ENCODE results near the gene MEI1. TPM values are rescaled to one million over a fixed set of nuclear protein-coding genes. Genes with fewer than 3 reads are reported as not detected.

The MEI1 gene
- total and polyA plus RNA-seq, 4 donors: 0.33 to 1.3 (median 0.72) TPM

DNA sequence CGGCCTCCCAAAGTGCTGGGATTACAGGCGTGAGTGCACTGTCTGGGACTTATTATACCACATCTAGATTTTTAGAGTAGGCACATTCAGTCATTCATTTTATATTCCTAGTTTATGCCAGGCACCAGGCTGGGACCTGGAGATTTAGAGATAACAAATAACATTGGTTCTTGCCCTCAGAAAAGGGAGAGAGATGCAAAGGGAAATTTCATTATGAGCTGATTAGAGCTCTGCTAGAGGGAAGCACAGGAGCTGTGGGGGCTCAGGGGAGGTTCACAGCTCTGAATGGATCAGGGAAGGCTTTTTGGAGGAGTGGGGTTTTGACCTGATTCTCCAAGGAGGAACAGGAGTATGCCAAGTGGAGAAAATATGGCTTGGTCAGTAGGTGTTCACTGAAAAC is 32.3 kb downstream of the MEI1 start:
- no peaks in the 10 kb centered on the region for H3K4me1 ChIP-seq (ENCODE audit: control insufficient read depth in 4 of 4, insufficient read depth in 4 of 4, low read length in 3 of 4)
- H3K27me3 ChIP-seq (ENCODE audit: control insufficient read depth in 4 of 4, insufficient read depth in 4 of 4, low read length in 3 of 4): no peaks in the 10 kb centered on the region
- H3K36me3 ChIP-seq (ENCODE audit: control insufficient read depth in 4 of 4, insufficient read depth in 3 of 4, low read depth in 1 of 4, low read length in 3 of 4): no peaks in the 10 kb centered on the region
- no peak for DNase-seq (ENCODE audit: low spot score)
- TF ChIP-seq EGR1 (IDR thresholded peaks at IDR 0.05; ENCODE audit: low read depth in 2 of 2) (no peak), JUND (IDR thresholded peaks at IDR 0.05) (no peak), NR2F2 (IDR thresholded peaks at IDR 0.05) (no peak), TAF1 (conservative IDR thresholded peaks at IDR 0.05) (no peak), RXRA (IDR thresholded peaks at IDR 0.05) (no peak), FOXA2 (IDR thresholded peaks at IDR 0.05) (no peak), HNF4A (conservative IDR thresholded peaks at IDR 0.05) (no peak), YY1 (IDR thresholded peaks at IDR 0.05) (no peak), RAD21 (IDR thresholded peaks at IDR 0.05) (no peak), HNF4G (IDR thresholded peaks at IDR 0.05) (no peak), SP1 (IDR thresholded peaks at IDR 0.05) (no peak), FOXA1 (IDR thresholded peaks at IDR 0.05) (no peak), GABPA (IDR thresholded peaks at IDR 0.05 in 1 of 2, conservative IDR thresholded peaks at IDR 0.05 in 1 of 2) (no peak)
- TF ChIP-seq, protein P1, sequence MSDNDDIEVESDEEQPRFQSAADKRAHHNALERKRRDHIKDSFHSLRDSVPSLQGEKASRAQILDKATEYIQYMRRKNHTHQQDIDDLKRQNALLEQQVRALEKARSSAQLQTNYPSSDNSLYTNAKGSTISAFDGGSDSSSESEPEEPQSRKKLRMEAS (IDR thresholded peaks at IDR 0.05): no peak
- TF ChIP-seq, protein P2, sequence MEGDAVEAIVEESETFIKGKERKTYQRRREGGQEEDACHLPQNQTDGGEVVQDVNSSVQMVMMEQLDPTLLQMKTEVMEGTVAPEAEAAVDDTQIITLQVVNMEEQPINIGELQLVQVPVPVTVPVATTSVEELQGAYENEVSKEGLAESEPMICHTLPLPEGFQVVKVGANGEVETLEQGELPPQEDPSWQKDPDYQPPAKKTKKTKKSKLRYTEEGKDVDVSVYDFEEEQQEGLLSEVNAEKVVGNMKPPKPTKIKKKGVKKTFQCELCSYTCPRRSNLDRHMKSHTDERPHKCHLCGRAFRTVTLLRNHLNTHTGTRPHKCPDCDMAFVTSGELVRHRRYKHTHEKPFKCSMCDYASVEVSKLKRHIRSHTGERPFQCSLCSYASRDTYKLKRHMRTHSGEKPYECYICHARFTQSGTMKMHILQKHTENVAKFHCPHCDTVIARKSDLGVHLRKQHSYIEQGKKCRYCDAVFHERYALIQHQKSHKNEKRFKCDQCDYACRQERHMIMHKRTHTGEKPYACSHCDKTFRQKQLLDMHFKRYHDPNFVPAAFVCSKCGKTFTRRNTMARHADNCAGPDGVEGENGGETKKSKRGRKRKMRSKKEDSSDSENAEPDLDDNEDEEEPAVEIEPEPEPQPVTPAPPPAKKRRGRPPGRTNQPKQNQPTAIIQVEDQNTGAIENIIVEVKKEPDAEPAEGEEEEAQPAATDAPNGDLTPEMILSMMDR (IDR thresholded peaks at IDR 0.05; ENCODE audit: low read depth, low read length, missing input control): no peak
- TF ChIP-seq, protein P3, sequence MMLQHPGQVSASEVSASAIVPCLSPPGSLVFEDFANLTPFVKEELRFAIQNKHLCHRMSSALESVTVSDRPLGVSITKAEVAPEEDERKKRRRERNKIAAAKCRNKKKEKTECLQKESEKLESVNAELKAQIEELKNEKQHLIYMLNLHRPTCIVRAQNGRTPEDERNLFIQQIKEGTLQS (IDR thresholded peaks at IDR 0.05): no peak
- TF ChIP-seq, protein P4, sequence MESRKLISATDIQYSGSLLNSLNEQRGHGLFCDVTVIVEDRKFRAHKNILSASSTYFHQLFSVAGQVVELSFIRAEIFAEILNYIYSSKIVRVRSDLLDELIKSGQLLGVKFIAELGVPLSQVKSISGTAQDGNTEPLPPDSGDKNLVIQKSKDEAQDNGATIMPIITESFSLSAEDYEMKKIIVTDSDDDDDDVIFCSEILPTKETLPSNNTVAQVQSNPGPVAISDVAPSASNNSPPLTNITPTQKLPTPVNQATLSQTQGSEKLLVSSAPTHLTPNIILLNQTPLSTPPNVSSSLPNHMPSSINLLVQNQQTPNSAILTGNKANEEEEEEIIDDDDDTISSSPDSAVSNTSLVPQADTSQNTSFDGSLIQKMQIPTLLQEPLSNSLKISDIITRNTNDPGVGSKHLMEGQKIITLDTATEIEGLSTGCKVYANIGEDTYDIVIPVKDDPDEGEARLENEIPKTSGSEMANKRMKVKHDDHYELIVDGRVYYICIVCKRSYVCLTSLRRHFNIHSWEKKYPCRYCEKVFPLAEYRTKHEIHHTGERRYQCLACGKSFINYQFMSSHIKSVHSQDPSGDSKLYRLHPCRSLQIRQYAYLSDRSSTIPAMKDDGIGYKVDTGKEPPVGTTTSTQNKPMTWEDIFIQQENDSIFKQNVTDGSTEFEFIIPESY (IDR thresholded peaks at IDR 0.05): no peak
- TF ChIP-seq, protein P5, sequence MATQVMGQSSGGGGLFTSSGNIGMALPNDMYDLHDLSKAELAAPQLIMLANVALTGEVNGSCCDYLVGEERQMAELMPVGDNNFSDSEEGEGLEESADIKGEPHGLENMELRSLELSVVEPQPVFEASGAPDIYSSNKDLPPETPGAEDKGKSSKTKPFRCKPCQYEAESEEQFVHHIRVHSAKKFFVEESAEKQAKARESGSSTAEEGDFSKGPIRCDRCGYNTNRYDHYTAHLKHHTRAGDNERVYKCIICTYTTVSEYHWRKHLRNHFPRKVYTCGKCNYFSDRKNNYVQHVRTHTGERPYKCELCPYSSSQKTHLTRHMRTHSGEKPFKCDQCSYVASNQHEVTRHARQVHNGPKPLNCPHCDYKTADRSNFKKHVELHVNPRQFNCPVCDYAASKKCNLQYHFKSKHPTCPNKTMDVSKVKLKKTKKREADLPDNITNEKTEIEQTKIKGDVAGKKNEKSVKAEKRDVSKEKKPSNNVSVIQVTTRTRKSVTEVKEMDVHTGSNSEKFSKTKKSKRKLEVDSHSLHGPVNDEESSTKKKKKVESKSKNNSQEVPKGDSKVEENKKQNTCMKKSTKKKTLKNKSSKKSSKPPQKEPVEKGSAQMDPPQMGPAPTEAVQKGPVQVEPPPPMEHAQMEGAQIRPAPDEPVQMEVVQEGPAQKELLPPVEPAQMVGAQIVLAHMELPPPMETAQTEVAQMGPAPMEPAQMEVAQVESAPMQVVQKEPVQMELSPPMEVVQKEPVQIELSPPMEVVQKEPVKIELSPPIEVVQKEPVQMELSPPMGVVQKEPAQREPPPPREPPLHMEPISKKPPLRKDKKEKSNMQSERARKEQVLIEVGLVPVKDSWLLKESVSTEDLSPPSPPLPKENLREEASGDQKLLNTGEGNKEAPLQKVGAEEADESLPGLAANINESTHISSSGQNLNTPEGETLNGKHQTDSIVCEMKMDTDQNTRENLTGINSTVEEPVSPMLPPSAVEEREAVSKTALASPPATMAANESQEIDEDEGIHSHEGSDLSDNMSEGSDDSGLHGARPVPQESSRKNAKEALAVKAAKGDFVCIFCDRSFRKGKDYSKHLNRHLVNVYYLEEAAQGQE (IDR thresholded peaks at IDR 0.05): no peak
- H3K4me3 ChIP-seq (ENCODE audit: low read depth in 1 of 3, low read length in 3 of 3): no peak overlapping the region
- no peaks in the 10 kb centered on the region for H3K9me3 ChIP-seq (ENCODE audit: control insufficient read depth in 4 of 4, low read length in 3 of 4)
- no peak overlapping the region for H3K9ac ChIP-seq (ENCODE audit: low read depth in 1 of 2, low read length in 2 of 2)
- 93% methylated on average over 2 of the region's 2 CpGs for WGBS
- no peak overlapping the region for H3K27ac ChIP-seq (ENCODE audit: low read depth in 1 of 2, low read length in 2 of 2)

Measured in liver (tissue), 9 donors.